8988T (cell line): ENCODE measurements around the gene KIN.
"Not testable (repeated sequence)": the region's sequence is repeated elsewhere in the genome, so short reads cannot be mapped to it uniquely, and the experiment has no call there.

Experiments
- DNase-seq: peaks from one replicate; pipeline ENCODE4 v3.0.0; 2011

The KIN gene

DNA sequence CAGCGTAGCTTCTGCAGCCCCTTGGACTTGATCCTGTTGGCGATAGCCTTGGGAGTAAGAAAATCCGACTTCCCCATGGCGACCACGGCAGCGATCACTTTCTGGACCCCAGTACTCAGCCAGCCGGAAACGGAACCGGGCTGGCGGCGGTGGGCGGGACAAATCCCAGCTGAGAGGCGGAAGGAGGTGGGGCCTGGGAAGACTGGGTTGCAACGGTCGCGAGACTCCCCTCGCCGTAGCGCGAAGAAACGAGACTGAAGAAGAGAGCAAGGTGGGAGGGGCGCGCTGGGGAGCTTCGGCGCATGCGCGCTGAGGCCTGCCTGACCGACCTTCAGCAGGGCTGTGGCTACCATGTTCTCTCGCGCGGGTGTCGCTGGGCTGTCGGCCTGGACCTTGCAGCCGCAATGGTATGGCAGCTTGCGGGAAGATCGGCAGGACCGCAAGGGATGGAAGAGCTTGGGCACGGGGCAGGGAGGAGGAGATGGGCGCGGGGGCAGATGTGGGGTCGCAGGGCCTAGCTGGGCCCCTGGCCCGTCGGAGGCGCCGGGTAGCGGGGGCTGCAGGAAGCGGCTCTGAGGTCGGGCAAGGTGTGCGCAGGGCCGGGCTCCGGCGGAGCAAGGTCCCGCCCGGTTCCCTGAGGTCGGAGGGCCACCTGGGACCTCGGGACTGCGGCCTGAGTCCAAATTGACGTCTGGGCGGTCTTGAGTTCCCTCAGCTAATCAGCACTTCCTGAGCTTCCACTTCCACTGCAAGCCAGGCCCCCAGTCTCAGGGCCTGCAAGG lies at the start of gene KIN, which contains the start of gene ATP5F1C:
Gene KIN (minus strand): TSS at position 137 of the 782 bp plus-strand sequence. CDS start 60 bp downstream, at position 77.
Gene ATP5F1C (plus strand): TSS at position 321 of the 782 bp plus-strand sequence. CDS start 31 bp downstream, at position 352.
- peak; percentile 89 for DNase-seq

DNA sequence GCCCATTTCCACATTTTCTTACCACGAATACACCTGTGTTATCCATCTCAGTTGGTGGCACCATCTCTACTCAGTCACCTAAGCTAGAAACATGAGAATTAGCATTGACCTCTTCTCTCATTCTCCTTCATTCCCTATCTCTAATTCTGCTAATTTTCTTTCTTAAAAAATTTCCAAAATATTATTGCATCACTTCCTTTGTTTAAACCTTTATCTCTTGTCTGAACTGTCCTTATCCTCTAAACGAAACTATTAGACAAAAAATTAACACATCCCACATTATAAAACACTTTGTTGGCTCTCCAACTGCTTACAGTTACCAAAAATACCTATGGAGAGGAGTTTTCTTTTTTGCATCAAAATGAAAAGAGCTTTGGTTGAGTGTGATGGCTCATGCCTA lies 48.8 kb upstream of the KIN start:
- DNase-seq: no peak

GRCh38 chr10:7834262-7834661 lies 46.5 kb upstream of the KIN start:
- no peak for DNase-seq

- no peak for DNase-seq
Measured at GRCh38 chr10:7833210-7833609, 45.4 kb upstream of the KIN start.

DNA sequence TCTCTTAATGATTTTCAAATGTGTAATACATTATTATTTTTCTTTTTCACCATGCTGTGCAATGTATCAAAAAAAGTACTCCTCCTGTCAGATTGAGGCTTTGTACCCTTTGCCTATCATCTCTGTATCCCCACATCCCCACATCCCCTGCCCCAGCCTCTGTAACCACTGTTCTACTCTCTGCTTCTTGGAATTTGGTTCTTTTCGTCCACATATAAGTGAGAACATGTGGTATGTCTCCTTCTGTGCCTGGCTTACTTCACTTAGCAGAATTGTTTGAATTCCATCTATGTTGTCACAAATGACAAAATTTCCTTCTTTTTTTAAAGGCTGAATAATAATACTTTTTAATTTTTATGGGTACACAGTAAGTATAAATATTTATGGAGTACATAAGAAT lies 44.3 kb upstream of the KIN start:
- DNase-seq: no peak

DNA sequence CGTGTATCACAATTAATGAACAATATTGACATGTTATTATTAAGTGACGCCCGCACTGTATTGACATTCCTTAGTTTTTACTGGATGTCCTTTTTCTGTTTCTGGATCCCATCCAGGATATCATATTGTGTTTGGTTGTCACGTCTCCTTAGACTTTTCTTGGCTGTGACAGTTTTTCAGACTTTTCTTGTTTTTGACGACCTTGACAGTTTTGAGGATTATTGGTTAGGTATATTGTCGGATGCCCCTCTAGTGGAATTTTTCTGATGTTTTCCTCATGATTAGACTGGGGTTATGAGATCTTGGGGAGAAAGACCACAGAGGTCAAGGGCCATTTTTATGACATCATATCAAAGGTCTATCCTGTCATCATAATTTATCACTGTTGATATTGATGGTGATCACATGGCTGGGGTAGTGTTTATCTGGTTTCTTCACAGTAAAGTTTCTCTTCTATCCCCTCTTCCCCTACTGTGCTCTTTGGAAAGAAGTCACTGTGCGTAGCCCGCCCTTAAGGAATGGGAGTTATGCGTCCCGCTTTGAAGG lies 41.6 kb upstream of the KIN start:
- DNase-seq: no peak

GRCh38 chr10:7826971-7827370 lies 39.2 kb upstream of the KIN start:
- peak; percentile 26 for DNase-seq

DNA sequence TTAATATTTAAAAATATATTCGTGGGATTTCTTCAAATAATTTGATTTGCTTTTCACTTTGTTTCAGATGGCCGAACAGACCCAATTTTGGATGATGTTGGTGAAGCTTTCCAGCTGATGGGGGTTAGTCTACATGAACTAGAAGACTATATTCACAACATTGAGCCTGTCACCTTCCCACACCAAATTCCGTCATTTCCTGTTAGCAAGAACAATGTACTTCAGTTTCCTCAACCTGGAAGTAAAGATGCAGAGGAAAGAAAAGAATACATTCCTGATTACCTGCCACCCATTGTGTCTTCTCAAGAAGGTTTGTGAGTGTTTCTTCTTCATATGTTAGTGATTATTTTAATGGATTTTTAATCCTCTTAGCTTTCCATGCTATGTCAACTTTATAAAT lies 36.5 kb upstream of the KIN start:
- no peak for DNase-seq

DNA sequence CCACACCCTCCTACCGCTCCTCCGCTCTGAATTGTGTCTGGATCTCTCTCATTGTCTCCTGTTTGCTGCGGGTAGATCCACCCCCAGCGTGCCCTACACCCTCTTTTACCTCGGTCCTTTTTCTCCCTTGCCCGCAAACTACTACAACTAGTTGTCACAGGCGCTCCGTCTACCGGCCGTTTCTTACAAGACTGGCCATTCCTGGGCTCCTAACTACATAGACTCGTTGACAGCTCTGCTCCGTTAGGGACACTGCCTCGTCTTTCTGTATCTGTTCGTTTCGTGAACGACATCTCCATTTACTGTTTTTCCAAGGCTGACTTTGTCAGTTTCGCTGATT lies 31.3 kb upstream of the KIN start:
- DNase-seq: peak; percentile 23

GRCh38 chr10:7818295-7819120 lies 30.7 kb upstream of the KIN start, which contains the start of gene TAF3:
TSS of gene TAF3 (plus strand) at chr10:7818505. CDS start at chr10:7818710, 205 bp downstream.
- peak; percentile 59 for DNase-seq

- no peak for DNase-seq
Measured at GRCh38 chr10:7817984-7818294, 30.1 kb upstream of the KIN start.

- no peak for DNase-seq
Measured at GRCh38 chr10:7817576-7817975, 29.8 kb upstream of the KIN start.

DNA sequence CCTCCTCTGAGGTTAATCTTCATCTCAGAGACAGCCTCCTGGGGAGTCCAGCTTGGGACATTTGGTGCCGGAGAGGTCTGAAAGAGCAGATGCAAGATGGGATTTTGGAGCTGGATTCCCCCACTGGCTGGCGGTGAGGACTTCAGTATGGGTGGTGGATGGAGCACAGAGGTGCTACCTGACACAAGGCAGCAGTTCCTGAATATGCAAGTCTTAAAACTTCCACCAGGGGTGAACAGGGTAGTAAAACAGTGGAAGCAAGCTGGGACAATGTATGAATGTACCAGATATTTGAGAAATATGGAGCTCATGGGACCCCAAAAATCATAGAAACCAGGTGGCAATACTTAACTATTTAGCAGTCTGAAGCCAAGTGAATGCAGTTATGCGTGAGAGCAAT lies 25.7 kb upstream of the KIN start:
- DNase-seq: no peak

DNA sequence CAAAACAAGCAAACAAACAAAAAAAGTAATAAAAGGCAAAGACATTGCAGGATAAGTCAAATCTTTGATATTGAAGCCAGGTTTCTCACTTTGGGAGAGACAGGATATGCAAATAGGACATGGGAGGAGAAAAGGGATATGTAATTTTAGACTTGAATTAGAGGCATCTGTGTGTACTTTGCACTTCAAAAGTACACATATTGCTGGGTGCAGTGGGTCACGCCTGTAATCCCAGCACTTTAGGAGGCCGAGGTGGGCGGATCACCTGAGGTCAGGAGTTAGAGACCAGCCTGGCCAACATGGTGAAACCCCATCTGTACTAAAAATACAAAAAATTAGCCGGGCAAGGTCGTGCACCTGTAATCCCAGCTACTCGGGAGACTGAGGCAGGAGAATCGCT lies 23.9 kb upstream of the KIN start:
- DNase-seq: not testable (repeated sequence)

GRCh38 chr10:7811000-7811399 lies 23.2 kb upstream of the KIN start:
- no peak for DNase-seq

DNA sequence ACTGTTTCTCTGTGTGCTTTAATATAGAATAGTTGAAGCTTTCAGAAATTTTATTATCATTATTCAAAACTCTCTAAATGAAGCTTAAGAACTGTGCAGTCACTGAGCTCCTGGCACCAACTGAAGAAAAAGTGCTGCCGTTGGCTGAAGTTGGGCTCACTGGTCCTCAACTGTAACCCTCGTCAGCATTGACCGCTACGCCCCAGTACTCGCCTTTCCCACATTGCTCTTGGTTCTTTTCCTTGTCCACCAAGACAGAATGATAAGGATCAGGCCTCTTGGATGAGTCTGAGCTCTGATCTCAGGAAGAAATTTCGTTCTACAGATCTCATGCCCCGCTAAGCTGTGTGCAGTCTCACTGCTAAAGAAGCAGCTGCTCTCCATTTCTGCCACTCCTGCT lies 22.6 kb upstream of the KIN start:
- no peak for DNase-seq

DNA sequence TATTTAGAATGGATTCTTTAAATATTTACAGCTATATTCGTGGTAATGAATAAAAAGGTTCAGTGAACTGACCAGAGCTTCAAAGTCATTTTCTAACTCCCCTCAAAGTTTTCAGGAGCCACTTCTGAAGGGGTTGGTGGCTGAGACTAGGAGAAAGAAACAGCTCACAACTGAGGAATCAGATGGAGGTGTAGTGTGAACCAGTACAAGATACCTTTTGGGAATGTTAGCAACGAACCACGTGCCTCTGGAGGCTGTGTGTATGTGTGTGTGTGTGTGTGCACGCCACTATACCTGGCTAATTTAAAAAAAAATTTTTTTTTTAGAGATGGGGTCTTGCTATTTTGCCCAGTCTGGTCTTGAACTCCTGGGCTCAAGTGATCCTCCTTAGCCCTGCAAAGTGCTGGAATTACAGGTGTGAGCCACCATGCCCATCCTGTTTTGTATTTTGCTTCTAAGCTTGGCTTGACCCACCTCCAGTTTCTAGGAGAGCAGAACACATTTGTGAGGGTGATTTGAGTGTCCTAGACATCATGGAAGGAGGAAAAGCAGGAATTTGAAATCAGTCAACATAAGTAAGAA lies 21.0 kb upstream of the KIN start:
- DNase-seq: no peak

DNA sequence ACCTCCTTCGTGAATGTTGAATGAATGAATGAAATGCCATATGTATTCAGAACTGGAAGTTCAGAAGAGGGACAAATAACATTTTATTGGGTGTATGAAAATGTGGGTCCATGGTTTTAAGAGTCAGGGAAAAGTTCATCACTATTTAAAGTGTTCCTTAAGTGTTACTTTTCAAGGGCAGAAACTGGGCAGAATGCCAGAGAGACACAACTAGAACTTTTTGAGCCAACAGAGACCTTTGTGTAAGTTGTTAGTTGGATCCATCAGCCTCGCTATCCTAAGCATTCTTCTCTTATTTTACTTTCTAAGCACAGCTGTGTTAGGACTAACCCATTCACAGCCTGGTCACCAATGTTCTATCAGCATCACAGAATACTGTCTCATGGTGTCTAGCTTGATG lies 16.9 kb upstream of the KIN start:
- DNase-seq: no peak

DNA sequence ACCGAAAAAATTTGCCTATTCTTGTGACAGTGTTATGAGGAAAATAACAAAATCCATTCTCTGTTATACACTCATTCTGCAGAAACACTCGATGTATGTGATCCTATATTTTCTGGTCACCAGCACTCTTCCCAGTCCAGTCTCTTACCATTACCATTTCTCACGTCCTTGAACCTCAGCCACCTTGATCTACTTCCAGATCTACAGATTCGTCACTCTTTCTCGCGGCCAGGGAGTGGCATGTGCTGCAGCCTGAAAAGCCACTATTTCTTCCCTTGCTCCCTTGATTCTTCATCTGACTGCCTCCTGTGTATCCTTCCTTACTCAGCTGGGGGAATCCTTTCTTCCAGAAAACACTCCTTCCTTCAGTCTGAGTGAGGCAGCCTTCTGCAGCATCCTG lies 16.4 kb upstream of the KIN start:
- no peak for DNase-seq

DNA sequence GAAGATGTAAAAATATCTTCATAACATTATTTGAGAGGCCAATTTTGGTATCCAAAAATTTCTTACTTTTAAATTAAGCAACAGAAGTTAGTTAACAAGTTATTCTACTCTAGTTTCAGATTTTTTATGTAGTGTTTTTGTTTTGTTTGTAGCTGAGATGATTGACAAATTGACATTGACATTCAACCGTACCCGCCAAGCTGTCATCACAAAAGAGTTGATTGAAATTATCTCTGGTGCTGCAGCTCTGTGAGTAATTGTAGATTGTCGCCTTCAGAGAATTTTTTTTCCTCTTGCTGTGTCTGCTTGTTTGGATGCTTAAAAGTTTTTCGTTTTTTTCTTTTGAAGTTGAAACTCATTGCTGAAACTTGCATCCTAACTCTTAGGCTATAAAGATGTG lies 14.8 kb upstream of the KIN start:
- DNase-seq: no peak

- peak; percentile 46 for DNase-seq
Measured at GRCh38 chr10:7797582-7797981, 9.8 kb upstream of the KIN start.

- DNase-seq: no peak
Measured at GRCh38 chr10:7795605-7796004, 7.8 kb upstream of the KIN start.

GRCh38 chr10:7794251-7795026 lies 6.6 kb upstream of the KIN start:
- no peak for DNase-seq
